Upper lobe of right lung (tissue), 1 donor: ENCODE results near the gene MPL. TPM values are rescaled to one million over a fixed set of nuclear protein-coding genes. Genes with fewer than 3 reads are reported as not detected.
"Not testable (repeated sequence)": the region's sequence is repeated elsewhere in the genome, so short reads cannot be mapped to it uniquely, and the experiment has no call there.

Source experiments
- ATAC-seq: fragments of 200-7000 bp; cut with Tn5 transposase; one replicate; pipeline ENCODE4 v1.9.1; 2020; ENCODE audit warnings: mild to moderate bottlenecking, moderate library complexity
- DNase-seq: peaks from one replicate; pipeline ENCODE4 v3.0.0-alpha.2; 2020
- H3K27ac ChIP-seq: fragments of 200-600 bp; one replicate; pipeline ENCODE4 v1.8.0; 2022
- H3K27me3 ChIP-seq: fragments of 200-600 bp; one replicate; pipeline ENCODE4 v1.8.0; 2022; ENCODE audit warnings: mild to moderate bottlenecking
- H3K36me3 ChIP-seq: fragments of 200-600 bp; one replicate; pipeline ENCODE4 v1.8.0; 2022
- H3K4me1 ChIP-seq: fragments of 200-600 bp; one replicate; pipeline ENCODE4 v1.8.0; 2022
- H3K4me3 ChIP-seq: fragments of 200-600 bp; one replicate; pipeline ENCODE4 v1.8.0; 2022; ENCODE audit warnings: mild to moderate bottlenecking
- H3K9me3 ChIP-seq: fragments of 200-600 bp; one replicate; pipeline ENCODE4 v1.8.0; 2022
- CTCF ChIP-seq: fragments of 200-600 bp; IDR thresholded peaks from one replicate; pipeline ENCODE4 v1.8.0; 2022; ENCODE audit warnings: antibody characterized with exemption
- intact Hi-C: fragments of 100-400 bp; cut with DNase I; formaldehyde crosslinking; loops from one replicate; pipeline ENCODE4 v1.11.0; 2022
- microRNA-seq: library from miRNA; unstranded; fragments of <30 nt; microRNA quantifications from one replicate; pipeline ENCODE4 v1.2.0, GENCODE V29; 2020; ENCODE audit warnings: borderline microRNAs expressed
- total RNA-seq: library from RNA; stranded (reverse); fragmentation: NEBNext Ultra II Directional; extraction: Animal tissue kit (Norgen Biotek cat#: 25700); gene quantifications from one replicate; pipeline ENCODE4 v1.2.1, GENCODE V29; 2021
- donor health status: DM: no; HTN: yes; CAD: no; lungs with severe emphysema.

The MPL gene
- total RNA-seq, 1 donor from 2014 or later: 0.61 TPM

- intact Hi-C loops: no loop called here
- Histone ChIP-seq H3K27ac (no peak overlapping the region), H3K36me3 (peaks cover 21% of the 10 kb centered on the region), H3K9me3 (no peaks in the 10 kb centered on the region), H3K4me1 (peaks cover under 1% of the 10 kb centered on the region), H3K27me3 (no peaks in the 10 kb centered on the region), H3K4me3 (no peak overlapping the region)
- no peak for TF ChIP-seq CTCF
- no peak for ATAC-seq
- no peak for DNase-seq
Observed at GRCh38 chr1:43396059-43396458, 58.4 kb downstream of the MPL start.

GRCh38 chr1:43398227-43398626 is 60.6 kb downstream of the MPL start:
- intact Hi-C loops: no loop called here
- Histone ChIP-seq H3K27me3 (no peaks in the 10 kb centered on the region), H3K9me3 (no peaks in the 10 kb centered on the region), H3K4me3 (no peak overlapping the region), H3K27ac (no peak overlapping the region), H3K36me3 (peaks cover 24% of the 10 kb centered on the region), H3K4me1 (no peaks in the 10 kb centered on the region)
- no peak for TF ChIP-seq CTCF
- DNase-seq (no peak), ATAC-seq (no peak)

DNA sequence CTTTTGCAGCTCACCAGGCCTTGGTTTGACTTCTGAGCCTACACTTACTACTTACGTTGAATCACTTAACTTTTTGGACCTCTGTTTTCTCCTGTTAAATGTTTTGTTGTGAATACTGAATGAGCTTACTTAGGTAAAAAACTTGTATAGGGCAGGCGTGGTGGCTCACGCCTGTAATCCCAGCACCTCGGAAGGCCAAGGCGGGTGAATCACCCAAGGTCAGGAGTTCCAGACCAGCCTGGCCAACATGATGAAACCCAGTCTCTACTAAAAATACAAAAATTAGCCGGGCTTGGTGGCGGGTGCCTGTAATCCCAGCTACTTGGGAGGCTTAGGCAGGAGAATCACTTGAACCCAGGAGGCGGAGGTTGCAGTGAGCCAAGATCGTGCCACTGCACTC is 62.8 kb downstream of the MPL start:
- not testable (repeated sequence) for H3K9me3 ChIP-seq

DNA sequence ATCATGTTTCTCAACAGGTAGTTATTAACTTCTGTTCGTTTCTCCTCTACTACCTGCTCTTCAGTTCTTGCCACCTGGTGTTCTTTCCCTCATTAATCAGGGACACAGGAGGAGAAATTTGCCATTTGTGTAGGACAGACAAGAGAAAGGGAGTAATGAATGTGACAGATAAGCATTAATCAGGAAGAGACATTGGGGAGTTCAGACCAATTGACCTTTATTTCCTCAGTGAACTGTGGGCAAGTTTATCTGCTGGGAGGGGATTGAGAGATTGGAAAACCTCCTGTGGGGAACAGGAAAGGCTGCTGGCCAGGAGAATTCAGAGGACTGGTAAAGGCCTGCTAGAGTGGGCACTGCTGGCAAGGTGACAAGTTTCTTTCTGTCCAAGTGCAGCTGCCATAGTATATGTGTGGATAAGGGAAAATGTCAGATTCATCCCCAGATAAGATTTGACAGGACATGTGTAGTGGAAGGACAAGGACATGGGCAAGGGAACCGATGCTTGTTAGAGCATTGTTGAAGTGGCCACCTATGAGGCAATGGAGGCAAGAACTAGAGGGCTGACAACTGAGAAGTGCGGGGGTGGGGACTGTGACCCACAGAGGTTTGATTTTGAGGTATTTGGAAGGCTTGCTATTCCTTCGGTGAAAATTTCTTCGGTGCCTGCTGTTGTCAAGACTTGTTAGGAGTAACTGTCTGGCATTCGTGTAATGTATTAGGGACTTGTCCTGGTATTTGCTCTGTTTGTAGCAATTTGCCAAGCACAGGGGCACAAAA is 64.7 kb downstream of the MPL start:
- DNase-seq: no peak
- Histone ChIP-seq H3K27ac (no peak overlapping the region), H3K27me3 (no peaks in the 10 kb centered on the region), H3K4me3 (no peak overlapping the region), H3K36me3 (peaks cover 44% of the 10 kb centered on the region), H3K4me1 (no peaks in the 10 kb centered on the region), H3K9me3 (no peaks in the 10 kb centered on the region)
- intact Hi-C loops: no loop called here
- no peak for TF ChIP-seq CTCF
- ATAC-seq: no peak

More for the DNA sequence above, 62.8 kb downstream of the MPL start:
- H3K4me1 ChIP-seq, DNase-seq, ATAC-seq, H3K27me3 ChIP-seq, H3K4me3 ChIP-seq, H3K27ac ChIP-seq, intact Hi-C loops: not testable (repeated sequence)
- peaks cover 34% of the 10 kb centered on the region for H3K36me3 ChIP-seq

Small RNA genes within 50 kb of the gene (microRNA-seq; reads per million reads assigned to microRNA genes)
- gene MIR6734: 0.83 reads per million

Other genes starting within 250 kb of the MPL start
- 28.1 TPM for gene EBNA1BP2, start 165.5 kb upstream of the MPL start, total RNA-seq
- 0.17 TPM for gene CFAP57, start 165.5 kb upstream of the MPL start, total RNA-seq
- gene TMEM125, start 67.8 kb upstream of the MPL start, total RNA-seq: 188 TPM
- gene C1orf210, start 52.2 kb upstream of the MPL start, total RNA-seq: 18.9 TPM
- gene TIE1, start 36.8 kb upstream of the MPL start, total RNA-seq: 59.4 TPM
- gene CDC20, start 21.2 kb downstream of the MPL start, total RNA-seq: 1.8 TPM
- 98.9 TPM for gene ELOVL1, start 30.2 kb downstream of the MPL start, total RNA-seq
- gene MED8, start 52.0 kb downstream of the MPL start, total RNA-seq: 37.3 TPM
- gene SZT2, start 52.1 kb downstream of the MPL start, total RNA-seq: 70.4 TPM
- gene HYI, start 116.1 kb downstream of the MPL start, total RNA-seq: 72.6 TPM
- gene PTPRF, start 193.1 kb downstream of the MPL start, total RNA-seq: 199 TPM